ENCODE results near the gene DAZAP1. TPM values are rescaled to one million over a fixed set of nuclear protein-coding genes. Genes with fewer than 3 reads are reported as not detected.

DAZAP1 gene
- total and polyA plus RNA-seq, 7 donors = 59.9 to 122 (median 90.9) TPM

DNA sequence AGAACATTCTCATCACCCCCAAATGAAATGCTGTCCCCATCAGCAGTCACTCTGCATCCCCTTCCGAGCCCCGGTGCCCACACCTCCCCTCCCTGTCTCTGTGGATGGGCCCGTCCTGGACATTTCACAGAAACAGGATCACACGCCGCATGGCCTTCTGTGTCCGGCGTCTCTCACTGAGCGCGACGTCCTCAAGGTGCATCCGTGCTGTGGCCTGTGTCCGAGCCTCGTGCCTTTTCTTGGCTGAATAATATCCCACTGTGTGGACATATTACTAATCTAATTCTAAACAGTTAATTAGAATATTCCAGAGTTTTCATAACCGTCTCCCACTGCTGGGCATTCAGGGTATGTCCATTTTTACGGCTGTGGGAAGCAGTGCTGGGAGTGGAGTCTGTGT is 15.0 kb upstream of the DAZAP1 start:
- no peak for ATAC-seq
- 91 to 96% (median 92%) methylated on average over 15 of the region's 15 CpGs for whole genome bisulfite sequencing, 3 donors
- intact Hi-C loops (cut with DNase I) = no loop called here

DNA sequence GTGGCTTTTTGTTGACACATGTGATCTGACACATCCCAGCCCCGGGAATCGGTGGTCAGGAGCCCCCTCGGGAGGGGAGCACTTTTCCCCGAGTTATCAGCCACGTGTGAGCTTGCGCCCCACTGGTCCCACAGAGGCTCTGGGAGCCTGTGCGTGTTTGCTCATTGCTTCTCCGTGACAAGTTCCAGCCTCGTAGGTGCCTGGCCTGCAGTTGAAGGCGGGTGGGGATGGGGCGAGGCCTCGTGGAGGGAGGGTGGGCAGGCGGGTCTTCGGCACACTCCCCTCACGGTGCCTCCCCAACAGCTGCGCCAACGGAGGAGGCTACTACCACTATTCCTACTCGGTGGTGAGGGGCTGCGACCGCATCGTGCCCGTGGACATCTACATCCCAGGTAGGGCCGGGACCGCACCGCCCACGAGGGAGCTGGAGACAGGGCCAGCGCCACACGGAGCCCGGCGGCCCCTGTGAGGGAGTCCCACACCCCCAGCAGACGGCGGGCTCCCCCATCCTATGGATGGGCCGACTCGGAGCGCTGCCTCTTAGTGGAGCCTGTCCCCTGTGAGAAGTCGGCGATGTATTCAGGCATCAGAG is 14.4 kb upstream of the DAZAP1 start:
- DNase-seq (no peak), ATAC-seq (no peak)
- H3K27ac ChIP-seq = no peak overlapping the region
- intact Hi-C loops (cut with DNase I) = no loop called here
- H3K27me3 ChIP-seq (ENCODE audit: insufficient read depth in 3 of 3, low read length in 2 of 3) = no peaks in the 10 kb centered on the region
- H3K4me1 ChIP-seq = peaks cover 26% of the 10 kb centered on the region
- TF ChIP-seq, protein P1, sequence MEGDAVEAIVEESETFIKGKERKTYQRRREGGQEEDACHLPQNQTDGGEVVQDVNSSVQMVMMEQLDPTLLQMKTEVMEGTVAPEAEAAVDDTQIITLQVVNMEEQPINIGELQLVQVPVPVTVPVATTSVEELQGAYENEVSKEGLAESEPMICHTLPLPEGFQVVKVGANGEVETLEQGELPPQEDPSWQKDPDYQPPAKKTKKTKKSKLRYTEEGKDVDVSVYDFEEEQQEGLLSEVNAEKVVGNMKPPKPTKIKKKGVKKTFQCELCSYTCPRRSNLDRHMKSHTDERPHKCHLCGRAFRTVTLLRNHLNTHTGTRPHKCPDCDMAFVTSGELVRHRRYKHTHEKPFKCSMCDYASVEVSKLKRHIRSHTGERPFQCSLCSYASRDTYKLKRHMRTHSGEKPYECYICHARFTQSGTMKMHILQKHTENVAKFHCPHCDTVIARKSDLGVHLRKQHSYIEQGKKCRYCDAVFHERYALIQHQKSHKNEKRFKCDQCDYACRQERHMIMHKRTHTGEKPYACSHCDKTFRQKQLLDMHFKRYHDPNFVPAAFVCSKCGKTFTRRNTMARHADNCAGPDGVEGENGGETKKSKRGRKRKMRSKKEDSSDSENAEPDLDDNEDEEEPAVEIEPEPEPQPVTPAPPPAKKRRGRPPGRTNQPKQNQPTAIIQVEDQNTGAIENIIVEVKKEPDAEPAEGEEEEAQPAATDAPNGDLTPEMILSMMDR (IDR thresholded peaks at IDR 0.05) = no peak
- H3K36me3 ChIP-seq (ENCODE audit: insufficient read depth in 1 of 2, low read depth in 1 of 2) = peaks cover 5 to 68% of the 10 kb centered on the region in 2 donors
- WGBS, 3 donors = 90 to 93% (median 91%) methylated on average over 37 of the region's 37 CpGs
- no peaks in the 10 kb centered on the region for H3K9me3 ChIP-seq
- H3K4me3 ChIP-seq = no peak overlapping the region

More for the DNA sequence above, 15.0 kb upstream of the DAZAP1 start:
- no peak overlapping the region for H3K27ac ChIP-seq
- no peak for DNase-seq
- TF ChIP-seq, protein P1 (IDR thresholded peaks at IDR 0.05) = no peak
- no peaks in the 10 kb centered on the region for H3K27me3 ChIP-seq (ENCODE audit: insufficient read depth in 3 of 3, low read length in 2 of 3)
- no peak overlapping the region for H3K4me3 ChIP-seq
- H3K36me3 ChIP-seq (ENCODE audit: insufficient read depth in 1 of 2, low read depth in 1 of 2) = peaks cover 5 to 66% of the 10 kb centered on the region in 2 donors
- H3K9me3 ChIP-seq = no peaks in the 10 kb centered on the region
- peaks cover 29% of the 10 kb centered on the region for H3K4me1 ChIP-seq

DNA sequence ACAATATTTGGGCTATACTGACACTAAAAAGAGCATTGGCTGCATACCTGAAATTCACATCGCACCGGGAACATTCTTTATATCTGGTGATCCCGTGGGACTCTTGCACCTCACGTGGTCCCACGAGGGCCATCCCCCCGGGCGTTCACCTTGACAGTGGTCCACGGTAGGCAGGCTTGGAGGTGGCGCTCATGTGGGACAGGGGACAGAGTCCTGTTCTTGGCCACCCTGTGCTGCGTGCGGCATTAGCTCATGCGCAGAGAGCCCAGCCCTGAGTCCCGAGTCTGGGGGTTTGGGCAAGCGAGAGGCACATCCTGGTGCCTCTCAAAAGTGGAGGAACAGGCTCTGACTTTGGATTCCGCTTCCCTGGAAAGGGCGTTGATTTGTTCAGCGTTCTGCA is 13.5 kb upstream of the DAZAP1 start:
- peaks cover 18% of the 10 kb centered on the region for H3K4me1 ChIP-seq
- H3K36me3 ChIP-seq (ENCODE audit: insufficient read depth in 1 of 2, low read depth in 1 of 2) = peaks cover 1 to 66% of the 10 kb centered on the region in 2 donors
- intact Hi-C loops (cut with DNase I) = no loop called here
- no peak overlapping the region for H3K27ac ChIP-seq
- H3K27me3 ChIP-seq (ENCODE audit: insufficient read depth in 3 of 3, low read length in 2 of 3) = no peaks in the 10 kb centered on the region
- H3K9me3 ChIP-seq = no peaks in the 10 kb centered on the region
- DNase-seq (no peak), ATAC-seq (no peak)
- H3K4me3 ChIP-seq = no peak overlapping the region
- WGBS, 3 donors = 83 to 88% (median 87%) methylated on average over 17 of the region's 17 CpGs
- TF ChIP-seq, protein P1 (IDR thresholded peaks at IDR 0.05) = no peak

DNA sequence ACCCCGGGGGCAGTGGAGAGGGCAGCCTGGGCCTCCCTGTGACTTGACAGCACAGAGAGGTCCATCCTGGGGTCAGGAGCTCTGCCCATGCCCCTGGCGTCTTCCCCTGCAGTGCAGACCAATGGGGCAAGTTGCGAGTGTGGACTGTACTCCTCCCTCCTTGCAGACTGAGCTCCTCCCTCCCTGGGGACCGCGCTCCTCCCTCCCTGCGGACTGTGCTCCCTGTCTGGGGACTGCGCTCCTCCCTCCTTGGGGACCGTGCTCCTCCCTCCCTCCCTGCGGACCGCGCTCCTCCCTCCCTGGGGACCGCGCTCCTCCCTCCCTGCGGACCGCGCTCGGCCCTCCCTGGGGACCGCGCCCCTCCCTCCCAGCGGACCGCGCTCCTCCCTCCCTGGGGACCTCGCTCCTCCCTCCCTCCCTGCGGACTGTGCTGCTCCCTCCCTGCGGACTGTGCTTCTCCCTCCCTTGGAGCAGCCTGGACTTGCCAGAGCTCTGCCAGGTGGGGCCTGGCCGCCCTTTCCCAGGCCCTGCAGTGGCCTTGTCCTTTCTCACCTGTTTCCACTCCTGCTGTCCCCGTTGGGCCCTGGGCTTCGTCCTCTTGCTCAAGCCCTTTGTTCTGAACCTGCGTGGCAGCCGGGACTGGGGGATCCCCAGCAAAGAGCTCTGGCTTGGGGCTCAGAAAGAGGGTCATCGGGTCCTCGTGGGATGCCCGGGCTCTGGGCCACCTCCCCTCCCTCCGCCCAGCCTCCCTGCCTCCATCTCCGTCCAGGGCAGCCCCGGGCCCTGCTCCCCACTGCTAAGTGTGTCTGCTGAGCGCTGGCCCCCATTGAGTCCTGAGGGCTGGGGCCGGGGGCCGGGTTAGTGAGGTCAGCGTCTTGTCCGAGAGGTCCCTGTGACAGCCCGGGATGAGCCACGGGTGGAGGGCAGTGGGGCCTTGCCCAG is 12.9 kb upstream of the DAZAP1 start:
- Histone ChIP-seq H3K27me3 (ENCODE audit: insufficient read depth in 3 of 3, low read length in 2 of 3) (no peaks in the 10 kb centered on the region), H3K9me3 (no peaks in the 10 kb centered on the region), H3K4me1 (peaks cover 18% of the 10 kb centered on the region), H3K4me3 (no peak overlapping the region), H3K27ac (peak overlapping the region; percentile 30), H3K36me3 (ENCODE audit: insufficient read depth in 1 of 2, low read depth in 1 of 2) (peaks cover 0 to 66% of the 10 kb centered on the region in 2 donors)
- TF ChIP-seq, protein P1 (IDR thresholded peaks at IDR 0.05) = no peak
- intact Hi-C loops (cut with DNase I) = loop anchor here in 1 of 2 donors (5.0 kb wide), 1 partner anchor 117 kb away; the partner anchor contains the start of gene FAM174C
- ATAC-seq = peak in 2 of 4 donors; percentile 4 to 9
- 67 to 73% (median 67%) methylated on average over 30 to 43 of the region's 43 CpGs for WGBS, 3 donors
- DNase-seq = no peak
